Pancreas (tissue), 10 donors: ENCODE results near the gene DDX25. TPM values are rescaled to one million over a fixed set of nuclear protein-coding genes. Genes with fewer than 3 reads are reported as not detected.
A peak's percentile ranks its signal among the peaks of the same experiment; 100 is the strongest.

Experiments
- ATAC-seq, 4 donors: fragments of 200-7000 bp; cut with Tn5 transposase; one replicate each; pipeline versions ENCODE4 v1.8.0 to v1.9.1; 2020; ENCODE audit warnings: mild to moderate bottlenecking in 4 of 4, moderate library complexity in 4 of 4
- DNase-seq, 6 donors: peaks; one replicate each; pipeline ENCODE4 v3.0.0-alpha.2; 2020
- FAIRE-seq: peaks from 2 replicates; lab custom pipeline; 2012; peaks lifted over from hg19 to GRCh38; lab: Jason Lieb, UNC
- H3K27ac ChIP-seq, 4 donors: fragments of 200-600 bp; sonication (generic); 1 replicate in 3 of 4; 2 replicates in 1 of 4; pipeline versions ENCODE4 v1.5.0 to v1.8.0; 2020
- H3K27me3 ChIP-seq, 4 donors: fragments of 200-600 bp; one replicate each; pipeline ENCODE4 v1.8.0; 2021
- H3K36me3 ChIP-seq, 3 donors: fragments of 200-600 bp; sonication (generic) in 1 of 3; one replicate each; pipeline versions ENCODE4 v1.5.0 to v1.8.0; 2020 to 2021
- H3K4me1 ChIP-seq, 3 donors: fragments of 200-600 bp; one replicate each; pipeline ENCODE4 v1.8.0; 2021
- H3K4me3 ChIP-seq, 4 donors: fragments of 200-600 bp; sonication (generic) in 2 of 4; one replicate each; pipeline versions ENCODE4 v1.5.0 to v1.8.0; 2020 to 2021
- H3K9me3 ChIP-seq, 4 donors: fragments of 200-600 bp; one replicate each; pipeline ENCODE4 v1.8.0; 2021
- WGBS, 2 donors: extraction: QIAGEN DNeasy Blood & Tissue Kit; methylation state at CpG; one replicate each; pipeline ENCODE4 v1.1.7; 2013; 5-methylcytosine and 5-hydroxymethylcytosine counted together
- intact Hi-C, 3 donors: fragments of 100-400 bp; cut with DNase I; formaldehyde crosslinking; loops; one replicate each; pipeline versions ENCODE4 v1.11.1 to v1.14.2; 2022
- polyA plus RNA-seq, 2 donors: library from polyadenylated mRNA; stranded (reverse); fragments of 200-250 nt; gene quantifications; one replicate each; pipeline ENCODE4 v1.2.3, GENCODE V29; 2013
- total RNA-seq, 6 donors: library from RNA; stranded (reverse); fragmentation: NEBNext Ultra II Directional in 4 of 6; extraction: Animal tissue kit (Norgen Biotek cat#: 25700) in 4 of 6; gene quantifications; one replicate each; pipeline versions ENCODE4 v1.2.1 to v1.2.4, GENCODE V29; 2021 to 2023
- TF ChIP-seq, protein P1 (sequence below), 4 donors: fragments of 200-600 bp; sonication (generic) in 3 of 4; IDR thresholded peaks; one replicate each; pipeline versions ENCODE4 v1.5.0 to v1.8.0; 2021; ENCODE audit warnings: antibody characterized with exemption in 4 of 4
- donor health status: healthy with polysubstance abuse.
- donor health status: DM: no; HTN: no; CAD: no; lungs with moderate emphysema.
- donor health status: DM: no; HTN: no; CAD: no.
- donor health status: control.
- donor health status: control.
- donor health status: Bipolar disorder and iron deficiency.
- donor health status: DM: yes; HTN: yes; CAD: no.
- donor health status: DM: no; HTN: no; CAD: no.
- donor health status: DM: no; HTN: no; CAD: no.
- donor health status: DM: yes; HTN: yes; CAD: no.

Gene DDX25
- total and polyA plus RNA-seq, 8 donors = 0.41 to 7.1 (median 0.64) TPM

DNA sequence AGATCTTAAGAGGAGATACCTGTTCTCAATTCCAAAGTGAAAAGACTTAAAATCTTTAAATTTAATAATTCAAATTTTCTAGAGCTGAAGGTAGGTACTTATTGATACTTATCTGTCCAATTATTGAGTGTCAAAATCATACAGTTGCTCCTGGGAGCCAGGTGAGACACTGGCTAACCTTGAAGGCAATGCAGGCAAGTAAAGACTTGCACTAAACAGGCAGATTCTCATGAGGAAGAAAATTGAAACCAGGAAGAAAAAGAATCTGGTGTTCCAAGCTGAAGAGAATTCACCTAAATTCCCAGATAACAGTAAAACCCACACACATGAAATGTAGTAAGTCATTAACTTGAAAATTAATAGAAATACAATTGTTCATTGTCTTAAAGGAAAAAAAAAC is 71.8 kb downstream of the DDX25 start:
- intact Hi-C loops = no loop called here
- Histone ChIP-seq H3K4me1 (peaks cover 0 to 6% (median 0%) of the 10 kb centered on the region in 3 donors), H3K36me3 (no peaks in the 10 kb centered on the region), H3K4me3 (no peak overlapping the region), H3K27me3 (no peaks in the 10 kb centered on the region), H3K27ac (peak overlapping the region in 2 of 4 donors; percentile 1 to 7), H3K9me3 (no peaks in the 10 kb centered on the region)
- ATAC-seq (no peak), DNase-seq (no peak), FAIRE-seq (no peak)
- TF ChIP-seq, protein P1, sequence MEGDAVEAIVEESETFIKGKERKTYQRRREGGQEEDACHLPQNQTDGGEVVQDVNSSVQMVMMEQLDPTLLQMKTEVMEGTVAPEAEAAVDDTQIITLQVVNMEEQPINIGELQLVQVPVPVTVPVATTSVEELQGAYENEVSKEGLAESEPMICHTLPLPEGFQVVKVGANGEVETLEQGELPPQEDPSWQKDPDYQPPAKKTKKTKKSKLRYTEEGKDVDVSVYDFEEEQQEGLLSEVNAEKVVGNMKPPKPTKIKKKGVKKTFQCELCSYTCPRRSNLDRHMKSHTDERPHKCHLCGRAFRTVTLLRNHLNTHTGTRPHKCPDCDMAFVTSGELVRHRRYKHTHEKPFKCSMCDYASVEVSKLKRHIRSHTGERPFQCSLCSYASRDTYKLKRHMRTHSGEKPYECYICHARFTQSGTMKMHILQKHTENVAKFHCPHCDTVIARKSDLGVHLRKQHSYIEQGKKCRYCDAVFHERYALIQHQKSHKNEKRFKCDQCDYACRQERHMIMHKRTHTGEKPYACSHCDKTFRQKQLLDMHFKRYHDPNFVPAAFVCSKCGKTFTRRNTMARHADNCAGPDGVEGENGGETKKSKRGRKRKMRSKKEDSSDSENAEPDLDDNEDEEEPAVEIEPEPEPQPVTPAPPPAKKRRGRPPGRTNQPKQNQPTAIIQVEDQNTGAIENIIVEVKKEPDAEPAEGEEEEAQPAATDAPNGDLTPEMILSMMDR (IDR thresholded peaks at IDR 0.05) = no peak

DNA sequence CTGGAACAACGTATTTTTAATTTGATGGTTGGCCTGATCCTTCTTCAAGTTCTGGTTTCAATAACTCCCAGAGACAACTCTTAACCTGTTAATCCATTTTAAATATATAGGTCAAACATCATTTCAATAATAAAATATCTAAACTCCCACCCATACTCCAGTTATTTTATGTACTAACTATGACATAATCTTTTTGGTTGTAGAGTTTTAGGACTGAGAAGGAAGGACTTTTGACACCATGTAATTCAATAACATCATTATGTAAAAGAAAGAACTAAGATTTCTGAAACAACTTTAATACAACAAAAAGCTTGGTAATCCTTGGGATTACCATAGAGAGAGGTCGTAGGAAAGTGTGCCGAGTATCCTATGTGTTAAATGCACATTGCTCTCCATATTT is 73.0 kb downstream of the DDX25 start:
- no peak for FAIRE-seq
- no peaks in the 10 kb centered on the region for H3K9me3 ChIP-seq
- H3K4me3 ChIP-seq = no peak overlapping the region
- no peak for ATAC-seq
- no peaks in the 10 kb centered on the region for H3K27me3 ChIP-seq
- DNase-seq = no peak
- intact Hi-C loops = no loop called here
- TF ChIP-seq, protein P1 (IDR thresholded peaks at IDR 0.05) = no peak
- H3K4me1 ChIP-seq = peaks cover 0 to 6% (median 0%) of the 10 kb centered on the region in 3 donors
- WGBS, 2 donors = 80 to 87% methylated on average over 3 of the region's 3 CpGs
- no peaks in the 10 kb centered on the region for H3K36me3 ChIP-seq
- peak overlapping the region in 1 of 4 donors; percentile 8 for H3K27ac ChIP-seq

DNA sequence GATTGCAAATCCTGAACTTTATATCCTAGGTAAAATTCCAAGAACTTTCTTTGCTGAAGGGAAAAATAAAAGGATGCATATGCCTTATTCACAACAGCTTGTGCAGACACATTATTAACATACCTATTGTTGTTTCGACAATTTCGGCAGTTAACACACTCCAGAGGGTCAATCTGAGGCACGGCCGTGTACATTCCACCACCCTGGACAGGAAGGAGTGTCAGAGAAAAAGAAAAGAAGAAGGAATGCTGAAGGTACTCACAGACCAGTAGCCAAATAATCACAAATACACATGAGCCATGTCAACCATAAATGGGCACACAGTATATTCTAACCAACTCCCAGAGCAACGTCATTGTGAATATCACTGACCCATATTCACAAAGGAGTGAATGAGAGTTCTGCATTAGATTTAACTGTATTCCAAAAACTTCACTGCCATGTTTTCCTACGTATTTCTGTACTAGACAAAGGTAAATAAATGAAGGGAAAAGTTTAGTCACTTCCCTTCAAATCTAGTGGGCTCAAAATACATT is 73.9 kb downstream of the DDX25 start:
- no peak for ATAC-seq
- no peak overlapping the region for H3K4me3 ChIP-seq
- peak overlapping the region in 1 of 4 donors; percentile 33 for H3K27ac ChIP-seq
- intact Hi-C loops = no loop called here
- DNase-seq = no peak
- H3K27me3 ChIP-seq = no peaks in the 10 kb centered on the region
- H3K9me3 ChIP-seq = no peaks in the 10 kb centered on the region
- no peak for FAIRE-seq
- H3K36me3 ChIP-seq = no peaks in the 10 kb centered on the region
- WGBS, 2 donors = 59 to 61% methylated on average over 6 of the region's 6 CpGs
- TF ChIP-seq, protein P1 (IDR thresholded peaks at IDR 0.05) = no peak
- H3K4me1 ChIP-seq = peaks cover 0 to 6% (median 0%) of the 10 kb centered on the region in 3 donors

Other genes with a start within 250 kb of the DDX25 start
- gene ACRV1, start 223.7 kb upstream of the DDX25 start, total RNA-seq = not detected
- gene ACRV1, start 223.7 kb upstream of the DDX25 start, polyA plus RNA-seq = not detected
- not detected for gene PATE1, start 158.2 kb upstream of the DDX25 start, total RNA-seq
- not detected for gene PATE1, start 158.2 kb upstream of the DDX25 start, polyA plus RNA-seq
- gene PATE2, start 125.7 kb upstream of the DDX25 start, total RNA-seq = under 1 TPM in 1 of 6 donors, not detected in 5; 0.08 TPM
- gene PATE2, start 125.7 kb upstream of the DDX25 start, polyA plus RNA-seq = not detected
- not detected for gene PATE3, start 116.4 kb upstream of the DDX25 start, total RNA-seq
- gene PATE3, start 116.4 kb upstream of the DDX25 start, polyA plus RNA-seq = not detected
- not detected for gene PATE4, start 71.2 kb upstream of the DDX25 start, total RNA-seq
- gene PATE4, start 71.2 kb upstream of the DDX25 start, polyA plus RNA-seq = not detected
- gene HYLS1, start 16.8 kb upstream of the DDX25 start, total RNA-seq = 1 to 10 TPM in 3 of 6 donors, under 1 TPM in 3; 0.71 to 2.4 (median 1.2) TPM
- 1 to 10 TPM; 1.6 to 2.3 TPM for gene HYLS1, start 16.8 kb upstream of the DDX25 start, polyA plus RNA-seq
- 10 to 100 TPM in 4 of 6 donors, 1 to 10 TPM in 2; 8.9 to 17.9 (median 11.5) TPM for gene PUS3, start 1.3 kb upstream of the DDX25 start, total RNA-seq
- 10 to 100 TPM in 1 of 2 donors, 1 to 10 TPM in 1; 10.0 to 10.6 TPM for gene PUS3, start 1.3 kb upstream of the DDX25 start, polyA plus RNA-seq
- under 1 TPM in 2 of 6 donors, not detected in 4; 0.28 to 0.52 TPM for gene VSIG10L2, start 41.5 kb downstream of the DDX25 start, total RNA-seq
- under 1 TPM; 0.14 to 0.15 TPM for gene VSIG10L2, start 41.5 kb downstream of the DDX25 start, polyA plus RNA-seq
- gene CDON, start 158.4 kb downstream of the DDX25 start, total RNA-seq = 10 to 100 TPM in 1 of 6 donors, 1 to 10 TPM in 5; 2.0 to 10.7 (median 4.5) TPM
- gene CDON, start 158.4 kb downstream of the DDX25 start, polyA plus RNA-seq = 1 to 10 TPM in 1 of 2 donors, under 1 TPM in 1; 0.80 to 1.3 TPM